Limb (tissue), 2 donors: Measurements from ENCODE around the gene RUNDC3A.
"Not testable (repeated sequence)": the region's sequence is repeated elsewhere in the genome, so short reads cannot be mapped to it uniquely, and the experiment has no call there.

Source experiments
- DNase-seq, 2 donors: peaks; one replicate each; pipeline ENCODE4 v3.0.0-alpha.2; 2016; ENCODE audit errors: extremely low spot score in 2 of 2

The RUNDC3A gene

GRCh38 chr17:44318077-44318892, 9.9 kb downstream of the RUNDC3A start:
- no peak for DNase-seq

- DNase-seq = no peak
These were observed 11.7 kb downstream of the RUNDC3A start for GRCh38 chr17:44320066-44320465.

- DNase-seq = no peak
These were observed 13.1 kb downstream of the RUNDC3A start for GRCh38 chr17:44321246-44322120.

GRCh38 chr17:44322236-44322895, 14.0 kb downstream of the RUNDC3A start:
- no peak for DNase-seq

GRCh38 chr17:44323359-44324091, 15.1 kb downstream of the RUNDC3A start:
- no peak for DNase-seq

- no peak for DNase-seq
These were observed 15.7 kb downstream of the RUNDC3A start for GRCh38 chr17:44324092-44324570.

- DNase-seq = peak; percentile 90 to 98
These were observed 16.3 kb downstream of the RUNDC3A start, which contains the start of gene SLC25A39 for GRCh38 chr17:44324571-44325275. Gene SLC25A39 (minus strand): TSS chr17:44324823. CDS start chr17:44323562, 1,261 bp downstream.

- DNase-seq = peak; percentile 95 to 97
These were observed 18.6 kb downstream of the RUNDC3A start for GRCh38 chr17:44326861-44327444.

GRCh38 chr17:44327715-44328449, 19.5 kb downstream of the RUNDC3A start:
- DNase-seq = no peak

- not testable (repeated sequence) for DNase-seq
These were observed 21.1 kb downstream of the RUNDC3A start for GRCh38 chr17:44329516-44329915.

- not testable (repeated sequence) for DNase-seq
These were observed 21.9 kb downstream of the RUNDC3A start for GRCh38 chr17:44330263-44330662.

GRCh38 chr17:44331249-44331760, 22.9 kb downstream of the RUNDC3A start:
- DNase-seq = peak; percentile 73 to 77

GRCh38 chr17:44333371-44333770, 25.0 kb downstream of the RUNDC3A start:
- no peak for DNase-seq

- no peak for DNase-seq
These were observed 25.9 kb downstream of the RUNDC3A start for GRCh38 chr17:44334315-44334714.

- no peak for DNase-seq
These were observed 26.3 kb downstream of the RUNDC3A start for GRCh38 chr17:44334727-44335126.

GRCh38 chr17:44335564-44335963, 27.2 kb downstream of the RUNDC3A start:
- no peak for DNase-seq

GRCh38 chr17:44335968-44336367, 27.6 kb downstream of the RUNDC3A start:
- no peak for DNase-seq

GRCh38 chr17:44338702-44339101, 30.3 kb downstream of the RUNDC3A start:
- peak in 1 of 2 donors; percentile 19 for DNase-seq

GRCh38 chr17:44340553-44340952, 32.2 kb downstream of the RUNDC3A start:
- not testable (repeated sequence) for DNase-seq
